DMS79 treated with DMSO at 0.1 percent for 48 hours (cell line): ENCODE results near the gene IGLON5.
A peak's percentile ranks its signal among the peaks of the same experiment; 100 is the strongest.

ENCODE experiments used
- DNase-seq: peaks from one replicate; lab custom pipeline; 2025; lab: John Stamatoyannopoulos, UW

IGLON5 gene

GRCh38 chr19:51339313-51339686 lies 27.9 kb downstream of the IGLON5 start:
- no peak for DNase-seq

GRCh38 chr19:51339687-51340656 lies 28.5 kb downstream of the IGLON5 start:
- peak; percentile 78 for DNase-seq

- DNase-seq: no peak
These were observed 29.6 kb downstream of the IGLON5 start for GRCh38 chr19:51341066-51341465.

- no peak for DNase-seq
These were observed 30.6 kb downstream of the IGLON5 start, which contains the start of gene VSIG10L for GRCh38 chr19:51341976-51342580. Gene VSIG10L, minus strand, starts transcription at chr19:51342139. Its CDS starts 15 bp downstream, at chr19:51342124.

- DNase-seq: no peak
These were observed 31.5 kb downstream of the IGLON5 start for GRCh38 chr19:51342631-51343569.

GRCh38 chr19:51345076-51345620 lies 33.7 kb downstream of the IGLON5 start:
- DNase-seq: no peak

GRCh38 chr19:51346742-51347141 lies 35.3 kb downstream of the IGLON5 start:
- no peak for DNase-seq

- DNase-seq: no peak
These were observed 35.9 kb downstream of the IGLON5 start for GRCh38 chr19:51347209-51347928.

GRCh38 chr19:51351266-51351990 lies 40.0 kb downstream of the IGLON5 start:
- no peak for DNase-seq

GRCh38 chr19:51352783-51353360 lies 41.4 kb downstream of the IGLON5 start:
- DNase-seq: no peak

- DNase-seq: no peak
These were observed 42.8 kb downstream of the IGLON5 start for GRCh38 chr19:51354103-51354741.

- no peak for DNase-seq
These were observed 43.3 kb downstream of the IGLON5 start for GRCh38 chr19:51354742-51355148.

GRCh38 chr19:51356159-51356801 lies 44.8 kb downstream of the IGLON5 start:
- DNase-seq: no peak

- DNase-seq: no peak
These were observed 46.5 kb downstream of the IGLON5 start for GRCh38 chr19:51357952-51358351.

- DNase-seq: no peak
These were observed 47.9 kb downstream of the IGLON5 start for GRCh38 chr19:51359294-51359693.

- no peak for DNase-seq
These were observed 49.8 kb downstream of the IGLON5 start for GRCh38 chr19:51361239-51361638.

GRCh38 chr19:51364200-51365106 lies 53.0 kb downstream of the IGLON5 start:
- no peak for DNase-seq
